Astrocyte (in vitro differentiated cells and primary cell): Measurements from ENCODE around the gene BRF1. TPM values are rescaled to one million over a fixed set of nuclear protein-coding genes. Genes with fewer than 3 reads are reported as not detected.
A peak's percentile ranks its signal among the peaks of the same experiment; 100 is the strongest.

ENCODE experiments used
- DNase-seq: peaks from one replicate; pipeline ENCODE4 v3.0.0-alpha.2; 2010; ENCODE audit warnings: low read depth
- FAIRE-seq: peaks from 2 replicates; lab custom pipeline; 2011; peaks lifted over from hg19 to GRCh38; lab: Jason Lieb, UNC
- H2AFZ ChIP-seq: 2 replicates; pipeline ENCODE4 v1.6.0; 2012; ENCODE audit warnings: low read depth, low read length, inconsistent platforms
- H3K27ac ChIP-seq: 2 replicates; pipeline ENCODE4 v1.5.1; 2011; ENCODE audit warnings: low read depth, low read length, inconsistent platforms
- H3K27me3 ChIP-seq: 2 replicates; pipeline ENCODE4 v1.6.0; 2011; ENCODE audit warnings: low read length, inconsistent platforms; ENCODE audit not compliant: insufficient read depth
- H3K36me3 ChIP-seq: 2 replicates; pipeline ENCODE4 v1.5.1; 2011; ENCODE audit warnings: low read length, inconsistent platforms; ENCODE audit not compliant: insufficient read depth
- H3K4me1 ChIP-seq: 2 replicates; pipeline ENCODE4 v1.5.1; 2011; ENCODE audit warnings: low read length, inconsistent platforms; ENCODE audit not compliant: insufficient read depth
- H3K4me2 ChIP-seq: 2 replicates; pipeline ENCODE4 v1.6.0; 2012; ENCODE audit warnings: low read length, inconsistent platforms
- H3K4me3 ChIP-seq: 2 replicates; pipeline ENCODE4 v1.5.1; 2011; ENCODE audit warnings: low read depth, mild to moderate bottlenecking, low read length, inconsistent platforms; ENCODE audit not compliant: insufficient read depth
- H3K79me2 ChIP-seq: 2 replicates; pipeline ENCODE4 v1.6.0; 2012; ENCODE audit warnings: mild to moderate bottlenecking, low read length, inconsistent platforms; ENCODE audit not compliant: insufficient read depth
- H3K9ac ChIP-seq: 2 replicates; pipeline ENCODE4 v1.6.0; 2012; ENCODE audit warnings: mild to moderate bottlenecking, low read length, inconsistent platforms
- H3K9me3 ChIP-seq: 2 replicates; pipeline ENCODE4 v1.5.1; 2012; ENCODE audit warnings: low read depth, mild to moderate bottlenecking, low read length, inconsistent platforms; ENCODE audit not compliant: insufficient read depth
- H4K20me1 ChIP-seq: 2 replicates; pipeline ENCODE4 v1.6.0; 2012; ENCODE audit warnings: low read length, inconsistent platforms; ENCODE audit not compliant: insufficient read depth
- H3K27ac Mint-ChIP-seq: one replicate; pipeline ENCODE4 v1.8.0; 2021; ENCODE audit warnings: mild to moderate bottlenecking, mixed read lengths; ENCODE audit not compliant: unreplicated experiment
- H3K27me3 Mint-ChIP-seq: one replicate; pipeline ENCODE4 v1.8.0; 2021; ENCODE audit warnings: low read depth, mixed read lengths; ENCODE audit not compliant: unreplicated experiment
- H3K36me3 Mint-ChIP-seq: one replicate; pipeline ENCODE4 v1.8.0; 2021; ENCODE audit warnings: low read depth, mixed read lengths; ENCODE audit not compliant: unreplicated experiment
- H3K4me1 Mint-ChIP-seq: one replicate; pipeline ENCODE4 v1.8.0; 2021; ENCODE audit warnings: low read depth, mixed read lengths; ENCODE audit not compliant: unreplicated experiment
- H3K4me3 Mint-ChIP-seq: one replicate; pipeline ENCODE4 v1.8.0; 2021; ENCODE audit warnings: mild to moderate bottlenecking, moderate library complexity, mixed read lengths; ENCODE audit not compliant: unreplicated experiment
- H3K9me3 Mint-ChIP-seq: one replicate; pipeline ENCODE4 v1.8.0; 2021; ENCODE audit warnings: mild to moderate bottlenecking, mixed read lengths; ENCODE audit not compliant: unreplicated experiment
- CTCF ChIP-seq: IDR thresholded peaks from 2 replicates; pipeline ENCODE4 v1.5.1; 2011; ENCODE audit warnings: low read depth, mild to moderate bottlenecking, inconsistent platforms, low read length, moderate library complexity; ENCODE audit not compliant: insufficient read depth
- EZH2 ChIP-seq: IDR thresholded peaks from 2 replicates; pipeline ENCODE4 v1.6.1; 2012; ENCODE audit warnings: mild to moderate bottlenecking, low read length, inconsistent platforms; ENCODE audit not compliant: insufficient read depth
- total RNA-seq: library from RNA; stranded (reverse); gene quantifications from 2 replicates; pipeline ENCODE4 v1.2.1, GENCODE V29; 2021

BRF1 gene
- total RNA-seq, 1 donor from 2014 or later: 20.5 TPM

- Histone ChIP-seq H3K27me3 (no peaks in the 10 kb centered on the region), H3K9me3 (no peaks in the 10 kb centered on the region), H4K20me1 (peaks cover 43% of the 10 kb centered on the region), H3K36me3 (peaks cover 3% of the 10 kb centered on the region), H3K9ac (no peak overlapping the region), H3K27ac (no peak overlapping the region), H3K4me1 (peaks cover 9% of the 10 kb centered on the region), H2AFZ (no peak overlapping the region), H3K79me2 (peaks cover 5% of the 10 kb centered on the region), H3K4me2 (no peak overlapping the region), H3K4me3 (no peak overlapping the region)
- DNase-seq (no peak), FAIRE-seq (no peak)
- no peak overlapping the region for H3K27ac Mint-ChIP-seq
- TF ChIP-seq CTCF (no peak), EZH2 (no peak)
- peaks cover 14% of the 10 kb centered on the region for H3K36me3 Mint-ChIP-seq
- H3K4me3 Mint-ChIP-seq: no peak overlapping the region
- H3K9me3 Mint-ChIP-seq: no peaks in the 10 kb centered on the region
- H3K4me1 Mint-ChIP-seq: peaks cover 4% of the 10 kb centered on the region
- H3K27me3 Mint-ChIP-seq: no peaks in the 10 kb centered on the region
Measured at GRCh38 chr14:105256292-105256960, 44.4 kb downstream of the BRF1 start.

- Histone ChIP-seq H3K9me3 (no peaks in the 10 kb centered on the region), H3K4me3 (no peak overlapping the region)
- no peaks in the 10 kb centered on the region for H3K27me3 Mint-ChIP-seq
Measured at GRCh38 chr14:105255021-105255507, 45.7 kb downstream of the BRF1 start.

More at GRCh38 chr14:105255021-105255507, 45.7 kb downstream of the BRF1 start:
- peaks cover 57% of the 10 kb centered on the region for H4K20me1 ChIP-seq
- Mint-ChIP-seq H3K4me3 (no peak overlapping the region), H3K36me3 (peaks cover 20% of the 10 kb centered on the region), H3K4me1 (peaks cover 4% of the 10 kb centered on the region), H3K9me3 (peaks cover 2% of the 10 kb centered on the region), H3K27ac (no peak overlapping the region)
- FAIRE-seq: no peak
- H3K4me2 ChIP-seq: no peak overlapping the region
- no peaks in the 10 kb centered on the region for H3K27me3 ChIP-seq
- TF ChIP-seq CTCF (no peak), EZH2 (no peak)
- H2AFZ ChIP-seq: no peak overlapping the region
- peaks cover 9% of the 10 kb centered on the region for H3K4me1 ChIP-seq
- H3K27ac ChIP-seq: no peak overlapping the region
- peaks cover 5% of the 10 kb centered on the region for H3K36me3 ChIP-seq
- H3K9ac ChIP-seq: no peak overlapping the region
- DNase-seq: peak; percentile 16
- H3K79me2 ChIP-seq: peaks cover 19% of the 10 kb centered on the region
